Measurements from ENCODE around the gene LPXN.

The LPXN gene

DNA sequence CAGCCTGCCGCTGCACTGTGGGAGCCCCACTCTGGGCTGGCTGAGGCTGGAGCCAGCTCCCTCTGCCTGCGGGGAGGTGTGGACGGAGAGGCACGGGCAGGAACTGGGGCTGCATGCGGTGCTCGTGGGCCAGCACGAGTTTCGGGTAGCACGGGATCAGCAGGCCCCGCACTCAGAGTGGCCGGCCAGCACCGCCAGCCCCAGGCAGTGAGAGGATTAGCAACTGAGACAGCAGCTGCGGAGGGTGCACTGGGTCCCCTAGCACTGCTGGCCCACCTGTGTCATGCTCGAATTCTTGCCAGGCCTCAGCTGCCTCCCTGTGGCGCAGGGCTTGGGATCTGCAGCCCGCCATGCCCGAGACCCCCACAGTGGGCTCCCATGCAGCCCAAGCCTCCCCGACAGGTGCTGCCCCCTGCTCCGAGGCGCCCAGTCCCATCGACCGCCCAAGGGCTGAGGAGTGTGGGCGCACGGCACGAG is 43.8 kb downstream of the LPXN start:
- no peak for DNase-seq (ENCODE audit: low spot score)

DNA sequence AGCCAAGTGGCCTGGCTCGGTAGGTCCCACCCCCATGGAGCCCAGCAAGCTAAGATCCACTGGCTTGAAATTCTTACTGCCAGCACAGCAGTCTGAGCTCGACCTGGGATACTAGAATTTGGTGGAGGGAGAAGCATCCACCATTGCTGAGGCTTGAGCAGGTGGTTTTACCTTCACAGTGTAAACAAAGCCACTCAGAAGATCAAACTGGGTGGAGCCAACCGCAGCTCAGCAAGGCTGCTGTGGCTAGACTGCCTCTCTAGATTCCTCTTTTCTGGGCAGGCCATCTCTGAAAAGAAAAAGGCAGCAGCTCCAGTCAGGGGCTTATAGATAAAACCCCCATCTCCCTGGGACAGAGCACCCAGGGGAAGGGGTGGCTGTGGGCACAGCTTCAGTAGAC is 45.4 kb downstream of the LPXN start:
- TF ChIP-seq, protein P1, sequence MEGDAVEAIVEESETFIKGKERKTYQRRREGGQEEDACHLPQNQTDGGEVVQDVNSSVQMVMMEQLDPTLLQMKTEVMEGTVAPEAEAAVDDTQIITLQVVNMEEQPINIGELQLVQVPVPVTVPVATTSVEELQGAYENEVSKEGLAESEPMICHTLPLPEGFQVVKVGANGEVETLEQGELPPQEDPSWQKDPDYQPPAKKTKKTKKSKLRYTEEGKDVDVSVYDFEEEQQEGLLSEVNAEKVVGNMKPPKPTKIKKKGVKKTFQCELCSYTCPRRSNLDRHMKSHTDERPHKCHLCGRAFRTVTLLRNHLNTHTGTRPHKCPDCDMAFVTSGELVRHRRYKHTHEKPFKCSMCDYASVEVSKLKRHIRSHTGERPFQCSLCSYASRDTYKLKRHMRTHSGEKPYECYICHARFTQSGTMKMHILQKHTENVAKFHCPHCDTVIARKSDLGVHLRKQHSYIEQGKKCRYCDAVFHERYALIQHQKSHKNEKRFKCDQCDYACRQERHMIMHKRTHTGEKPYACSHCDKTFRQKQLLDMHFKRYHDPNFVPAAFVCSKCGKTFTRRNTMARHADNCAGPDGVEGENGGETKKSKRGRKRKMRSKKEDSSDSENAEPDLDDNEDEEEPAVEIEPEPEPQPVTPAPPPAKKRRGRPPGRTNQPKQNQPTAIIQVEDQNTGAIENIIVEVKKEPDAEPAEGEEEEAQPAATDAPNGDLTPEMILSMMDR (IDR thresholded peaks at IDR 0.05; ENCODE audit: extremely low read depth, missing control alignments), result no peak
- DNase-seq (ENCODE audit: low spot score), result no peak

More for the DNA sequence above, 43.8 kb downstream of the LPXN start:
- TF ChIP-seq, protein P1 (IDR thresholded peaks at IDR 0.05; ENCODE audit: extremely low read depth, missing control alignments), result no peak

DNA sequence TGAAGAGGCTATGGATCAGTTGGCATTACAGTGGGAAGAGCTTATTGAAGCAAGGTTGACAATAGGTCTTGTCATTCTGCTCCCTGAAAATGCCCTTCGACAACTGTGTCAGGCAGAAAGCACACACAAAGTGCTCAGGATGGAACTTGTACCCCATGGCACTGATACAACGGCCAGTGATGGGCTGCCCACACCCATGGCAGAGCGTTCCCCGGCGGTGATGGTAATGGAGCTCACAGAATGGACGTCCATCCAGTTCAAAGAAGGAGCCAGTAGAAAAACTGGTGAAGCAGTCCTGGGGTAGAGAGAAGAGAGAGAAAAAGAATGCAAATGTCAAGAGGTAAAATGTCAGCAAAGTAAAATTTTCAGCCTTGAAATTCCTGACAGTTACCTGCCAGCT is 48.2 kb downstream of the LPXN start:
- TF ChIP-seq, protein P1 (IDR thresholded peaks at IDR 0.05; ENCODE audit: extremely low read depth, missing control alignments), result no peak
- no peak for DNase-seq (ENCODE audit: low spot score)

DNA sequence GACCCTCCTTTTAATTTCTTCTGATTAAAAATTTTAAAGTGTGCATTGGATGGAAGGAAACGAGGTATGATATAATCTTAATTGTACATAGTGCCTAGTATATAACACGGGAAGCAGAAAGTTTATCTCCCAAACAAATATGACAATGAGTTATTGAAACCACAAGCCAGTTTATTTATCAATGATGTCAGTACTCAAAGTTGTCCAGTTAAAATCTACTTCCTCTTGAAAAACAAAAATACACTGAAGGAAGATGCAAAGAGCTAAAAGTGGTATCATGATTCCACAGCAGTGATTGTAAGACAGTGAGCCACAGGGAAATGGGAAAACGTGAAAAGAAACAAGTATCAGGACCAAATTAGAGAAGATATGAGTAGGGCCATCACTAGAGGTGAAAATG is 48.9 kb downstream of the LPXN start:
- TF ChIP-seq, protein P1 (IDR thresholded peaks at IDR 0.05; ENCODE audit: extremely low read depth, missing control alignments), result no peak
- DNase-seq (ENCODE audit: low spot score), result no peak

DNA sequence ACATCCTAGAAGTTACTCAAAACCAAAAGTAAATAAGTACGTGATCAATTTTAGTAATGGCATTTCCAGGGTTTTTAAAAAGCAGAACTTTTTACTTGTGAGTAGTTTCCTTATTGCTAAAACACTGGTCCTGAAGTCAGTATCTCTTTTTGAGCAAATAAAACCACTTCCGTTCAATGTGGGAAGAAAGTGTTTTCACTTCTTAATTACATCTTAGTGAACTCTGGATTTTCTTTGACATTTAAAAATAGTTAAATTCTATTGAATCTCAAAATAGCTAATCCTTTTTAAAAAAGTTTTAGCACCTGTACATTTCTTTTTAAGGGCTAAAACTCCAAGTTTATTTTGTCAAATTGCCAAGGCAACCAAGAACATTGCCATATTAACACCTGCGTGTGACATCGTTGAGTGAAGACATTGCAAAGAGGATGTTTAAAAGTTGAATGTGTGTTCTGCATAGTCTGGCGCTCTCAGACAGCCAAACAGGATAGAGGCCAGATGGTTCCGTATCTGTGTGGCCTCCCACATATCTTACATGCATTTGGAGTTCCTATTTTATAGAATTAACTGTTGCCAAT is 50.5 kb downstream of the LPXN start:
- peak; percentile 74 for DNase-seq (ENCODE audit: low spot score)
- TF ChIP-seq, protein P1 (IDR thresholded peaks at IDR 0.05; ENCODE audit: extremely low read depth, missing control alignments), result no peak

DNA sequence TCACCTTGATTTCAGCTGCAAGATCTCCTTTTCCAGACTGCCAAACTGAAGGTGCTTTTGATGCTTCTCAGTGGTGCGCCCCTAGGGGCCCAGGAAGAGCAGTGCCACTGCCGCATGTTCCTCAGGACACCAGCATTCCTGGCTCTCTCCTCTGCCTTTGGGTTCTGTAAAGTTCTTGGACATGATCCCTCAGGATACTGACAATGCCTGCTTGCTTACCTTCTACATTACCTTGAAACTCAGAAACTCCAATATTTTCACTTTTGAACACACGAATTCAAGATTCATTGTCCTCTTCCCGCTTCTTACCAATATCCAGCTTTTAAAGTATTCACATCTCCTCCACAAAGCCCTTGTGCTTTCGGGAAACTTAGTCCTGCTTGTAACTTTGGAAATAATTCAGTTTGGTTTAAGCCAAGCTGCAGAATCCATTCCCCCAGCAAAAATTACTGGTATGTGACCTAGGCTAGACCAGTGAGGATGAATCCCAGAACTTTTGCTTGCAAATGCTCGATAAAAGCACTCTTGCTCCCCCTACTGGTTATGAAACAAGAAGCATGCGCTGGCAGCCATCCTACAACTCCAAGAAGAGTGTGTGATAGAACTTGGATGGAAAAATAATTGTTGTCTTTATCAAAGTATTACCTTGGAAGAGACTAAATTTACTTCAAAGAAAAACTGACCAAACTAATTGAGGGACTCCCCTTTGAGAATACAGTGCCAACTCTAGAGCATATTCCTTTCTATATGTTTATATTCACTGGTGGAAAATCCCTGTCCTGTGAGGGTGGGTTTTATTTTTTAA is 51.2 kb downstream of the LPXN start:
- TF ChIP-seq, protein P1 (IDR thresholded peaks at IDR 0.05; ENCODE audit: extremely low read depth, missing control alignments), result peak; percentile 73
- peak; percentile 53 for DNase-seq (ENCODE audit: low spot score)

DNA sequence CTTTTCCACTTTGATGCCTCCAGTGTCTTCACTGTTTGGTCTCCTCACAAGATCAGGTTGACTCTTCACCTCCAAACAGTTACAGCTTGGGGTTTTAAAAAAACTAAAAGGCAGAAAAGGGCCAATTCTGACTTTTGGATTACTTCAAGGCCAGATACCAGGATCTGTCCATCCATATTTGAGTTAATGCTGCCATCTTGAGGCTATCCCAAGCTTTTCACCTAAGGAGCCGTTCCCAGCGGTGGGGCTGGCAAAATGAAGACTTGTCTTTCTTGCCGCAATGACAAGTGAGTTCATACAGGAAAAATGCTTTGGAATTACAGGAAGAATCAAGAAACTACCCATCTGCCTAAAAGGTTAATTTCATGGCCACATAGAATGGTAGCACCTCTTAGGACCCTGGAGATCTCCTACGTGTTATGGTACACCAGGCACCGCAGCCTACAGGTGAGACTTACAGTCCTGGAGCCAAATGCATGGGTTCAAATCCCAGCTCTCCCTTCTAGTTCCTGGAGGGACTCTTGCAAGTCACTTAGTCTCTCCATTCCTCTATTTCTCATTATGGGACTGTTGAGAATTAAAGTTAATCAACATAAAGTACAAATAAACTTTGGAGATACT is 61.8 kb downstream of the LPXN start:
- TF ChIP-seq, protein P1 (IDR thresholded peaks at IDR 0.05; ENCODE audit: extremely low read depth, missing control alignments), result peak; percentile 22
- DNase-seq (ENCODE audit: low spot score), result peak; percentile 28
